Uterus (tissue), 4 donors: ENCODE data around the gene ANKRD11. TPM values are rescaled to one million over a fixed set of nuclear protein-coding genes. Genes with fewer than 3 reads are reported as not detected.

Experiments used
- DNase-seq, 2 donors: peaks; one replicate each; pipeline ENCODE4 v3.0.0-alpha.2; 2019 to 2020
- H3K27ac ChIP-seq, 2 donors: fragments of 200-600 bp; sonication (generic); 1 replicate in 1 of 2; 2 replicates in 1 of 2; pipeline ENCODE4 v1.5.1; 2016 to 2018
- H3K27me3 ChIP-seq, 2 donors: fragments of 200-600 bp; sonication (generic); one replicate each; pipeline ENCODE4 v1.5.1; 2018 to 2019; ENCODE audit warnings: control low read depth in 1 of 2
- H3K36me3 ChIP-seq, 2 donors: fragments of 200-600 bp; sonication (generic); one replicate each; pipeline ENCODE4 v1.5.1; 2019; ENCODE audit warnings: control low read depth in 1 of 2
- H3K4me1 ChIP-seq, 2 donors: fragments of 200-600 bp; sonication (generic); one replicate each; pipeline ENCODE4 v1.5.1; 2018 to 2019; ENCODE audit warnings: control low read depth in 1 of 2
- H3K4me3 ChIP-seq, 2 donors: fragments of 200-600 bp; sonication (generic); 1 replicate in 1 of 2; 2 replicates in 1 of 2; pipeline ENCODE4 v1.5.1; 2018 to 2019; ENCODE audit warnings: mild to moderate bottlenecking in 1 of 2
- H3K9me3 ChIP-seq, 2 donors: fragments of 200-600 bp; sonication (generic); one replicate each; pipeline ENCODE4 v1.5.1; 2019; ENCODE audit warnings: control low read depth in 1 of 2
- CTCF ChIP-seq, 4 experiments: fragments of 200-600 bp in 2 of 4; fragments of 450-650 bp in 2 of 4; sonication (generic) in 2 of 4; IDR thresholded peaks; one replicate each; pipeline ENCODE4 v1.5.1; 2016 to 2019; ENCODE audit warnings: antibody characterized with exemption in 4 of 4, mild to moderate bottlenecking in 2 of 4, moderate library complexity in 1 of 4
- POLR2A ChIP-seq, 2 donors: fragments of 450-650 bp; IDR thresholded peaks; one replicate each; pipeline ENCODE4 v1.6.1; 2016; ENCODE audit warnings: antibody characterized with exemption in 2 of 2, mild to moderate bottlenecking in 1 of 2, moderate library complexity in 1 of 2
- intact Hi-C: fragments of 100-400 bp; cut with DNase I; formaldehyde crosslinking; loops from one replicate; pipeline ENCODE4 v1.15.1; 2023; ENCODE audit warnings: low total_unique reads
- total RNA-seq, 4 donors: library from RNA; depleted of rRNA in 3 of 4; stranded (reverse); fragments of >200 nt in 3 of 4; gene quantifications; one replicate each; pipeline versions ENCODE4 v1.1.0 to v1.2.4, GENCODE V29; 2014 to 2023
- donor health status: DM: yes; HTN: yes; CAD: no.

ANKRD11 gene
- total RNA-seq, 4 donors from 2014 or later: 20.5 to 182 (median 45.5) TPM

DNA sequence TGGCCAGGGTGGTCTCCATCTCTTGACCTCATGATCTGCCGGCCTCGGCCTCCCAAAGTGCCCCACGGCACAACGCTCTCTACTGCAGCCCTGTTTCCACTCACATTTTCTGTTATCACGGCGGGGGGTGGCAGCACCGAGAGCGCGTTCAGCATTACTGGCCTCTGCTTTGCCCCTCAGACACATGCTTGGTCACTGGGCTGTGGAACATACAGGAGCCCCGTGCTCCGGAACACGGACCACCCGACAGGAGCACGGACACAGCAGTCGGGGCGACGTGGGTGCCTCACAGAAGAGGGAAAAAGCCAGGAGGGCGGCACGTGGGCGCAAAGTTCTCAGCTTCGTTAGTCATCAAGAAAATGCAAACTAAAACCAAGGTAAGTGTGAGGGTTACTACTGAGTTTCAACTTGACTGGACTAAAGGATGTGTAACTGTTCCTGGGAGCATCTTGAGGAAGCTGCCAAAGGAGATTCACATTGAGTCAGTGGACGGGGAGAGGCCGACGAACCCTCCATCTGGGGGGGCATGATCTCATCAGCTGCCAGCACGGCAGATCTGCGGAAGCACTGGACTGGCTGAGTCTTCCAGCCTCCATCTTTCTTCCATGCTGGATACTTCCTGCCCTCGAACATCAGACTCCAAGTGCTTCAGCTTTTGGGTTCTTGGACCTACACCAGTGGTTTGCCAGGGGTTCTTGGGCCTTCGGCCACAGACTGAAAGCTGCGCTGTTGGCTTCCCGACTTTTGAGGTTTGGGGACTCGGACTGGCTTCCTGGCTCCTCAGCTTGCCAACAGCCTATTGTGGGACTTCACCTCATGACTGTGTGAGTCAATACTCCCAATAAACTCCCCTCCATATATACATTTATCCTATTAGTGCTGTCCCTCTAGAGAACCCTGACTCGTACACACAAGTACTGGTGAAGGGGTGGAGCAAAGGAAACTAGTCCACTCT, 166.0 kb downstream of the ANKRD11 start:
- no peak for DNase-seq
- intact Hi-C loops: loop anchor here (10.0 kb wide), 1 partner anchor 180 kb away; the partner anchor contains the start of gene SPG7
- Histone ChIP-seq H3K27me3 (no peaks in the 10 kb centered on the region), H3K9me3 (no peaks in the 10 kb centered on the region), H3K27ac (no peak overlapping the region), H3K4me1 (peaks cover 14 to 29% of the 10 kb centered on the region in 2 donors), H3K36me3 (no peaks in the 10 kb centered on the region), H3K4me3 (no peak overlapping the region)
- TF ChIP-seq POLR2A (IDR thresholded peaks at IDR 0.05) (no peak), CTCF (IDR thresholded peaks at IDR 0.05) (no peak)

DNA sequence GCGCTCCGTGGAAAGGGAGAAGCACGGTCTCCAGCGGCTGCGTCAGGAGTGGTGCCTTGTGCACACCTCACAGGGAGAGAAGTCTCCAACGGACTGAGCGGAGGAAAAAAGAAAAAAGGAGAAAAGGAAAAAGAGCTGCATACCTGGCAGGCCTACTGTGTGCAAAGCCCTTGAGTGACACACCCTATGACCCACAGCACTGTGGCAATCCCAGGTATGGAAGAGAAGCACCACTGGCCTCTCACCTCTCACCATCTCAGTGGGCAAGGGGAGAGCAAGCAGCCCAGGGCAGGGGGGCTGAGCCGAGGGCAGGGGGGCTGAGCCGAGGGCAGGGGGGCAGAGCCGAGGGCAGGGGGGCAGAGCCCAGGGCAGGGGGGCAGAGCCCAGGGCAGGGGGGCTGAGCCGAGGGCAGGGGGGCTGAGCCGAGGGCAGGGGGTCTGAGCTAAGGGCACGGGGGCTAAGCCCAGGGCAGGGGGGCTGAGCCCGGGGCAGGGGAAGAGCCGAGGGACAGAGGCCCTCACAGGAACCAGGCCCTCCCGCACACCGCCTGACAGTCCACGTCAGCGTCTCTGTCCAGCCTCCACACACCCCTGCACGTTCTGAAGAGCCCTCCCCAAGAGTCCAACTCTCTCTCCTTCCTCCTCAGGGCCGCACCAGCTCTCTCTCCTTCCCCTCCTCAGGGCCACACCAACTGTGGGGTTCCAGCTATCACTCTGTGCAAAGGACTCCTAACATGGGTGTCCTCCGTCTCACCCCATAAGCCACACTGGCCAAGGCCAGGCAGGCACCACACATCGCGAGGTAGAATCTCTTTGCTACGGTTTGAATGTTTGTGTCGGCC, 167.0 kb downstream of the ANKRD11 start:
- no peak overlapping the region for H3K27ac ChIP-seq
- DNase-seq: no peak
- no peaks in the 10 kb centered on the region for H3K36me3 ChIP-seq
- TF ChIP-seq CTCF (IDR thresholded peaks at IDR 0.05): no peak
- TF ChIP-seq POLR2A (IDR thresholded peaks at IDR 0.05): no peak
- H3K4me1 ChIP-seq: peaks cover 14 to 34% of the 10 kb centered on the region in 2 donors
- H3K9me3 ChIP-seq: no peaks in the 10 kb centered on the region
- no peaks in the 10 kb centered on the region for H3K27me3 ChIP-seq
- H3K4me3 ChIP-seq: no peak overlapping the region
- intact Hi-C loops: loop anchor here (10.0 kb wide), 1 partner anchor 181 kb away; the partner anchor contains the start of gene SPG7

DNA sequence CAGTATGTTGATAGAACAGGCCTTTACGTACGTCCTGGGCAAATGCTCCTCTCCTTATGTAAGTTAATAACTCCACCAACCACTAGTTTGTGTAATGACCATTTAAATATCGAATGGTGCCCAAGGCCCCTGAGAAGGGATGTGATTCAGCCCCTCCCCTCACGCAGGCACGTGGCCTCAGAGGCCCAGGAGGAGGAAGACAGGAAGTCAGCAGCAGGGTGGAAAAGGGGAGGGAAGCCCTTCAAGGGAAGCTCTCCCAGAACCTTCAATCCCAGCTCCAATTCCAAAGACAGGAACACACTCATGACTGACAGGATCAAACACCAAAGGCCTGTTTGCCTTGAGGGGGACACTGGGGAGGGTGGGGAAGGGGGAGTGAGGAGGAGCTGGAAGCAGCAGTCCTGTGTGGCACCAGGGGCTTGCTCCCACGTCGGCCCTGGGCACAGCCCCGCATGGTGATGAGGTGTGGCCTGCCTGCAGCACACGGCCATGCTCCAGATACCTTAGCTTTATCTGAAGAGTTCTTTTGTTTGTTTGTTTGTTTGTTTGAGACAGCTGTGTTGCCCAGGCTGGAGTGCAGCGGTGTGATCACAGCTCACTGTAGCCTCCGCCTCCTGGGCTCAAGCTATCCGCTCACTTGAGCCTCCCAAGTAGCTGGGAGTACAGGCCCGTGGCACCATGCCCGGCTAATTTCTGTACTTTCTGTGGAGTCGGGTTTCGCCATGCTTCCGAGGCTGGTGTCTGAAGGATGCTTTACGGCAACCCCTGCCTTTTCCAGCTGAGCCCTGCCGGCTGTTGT, 167.8 kb downstream of the ANKRD11 start:
- no peak for TF ChIP-seq CTCF (IDR thresholded peaks at IDR 0.05)
- no peak for TF ChIP-seq POLR2A (IDR thresholded peaks at IDR 0.05)
- Histone ChIP-seq H3K27me3 (no peaks in the 10 kb centered on the region), H3K9me3 (no peaks in the 10 kb centered on the region), H3K4me1 (peaks cover 14 to 34% of the 10 kb centered on the region in 2 donors), H3K4me3 (no peak overlapping the region), H3K36me3 (no peaks in the 10 kb centered on the region), H3K27ac (peak overlapping the region in 1 of 2 donors; percentile 22)
- intact Hi-C loops: loop anchor here (10.0 kb wide), 1 partner anchor 182 kb away; the partner anchor contains the start of gene SPG7
- DNase-seq: peak; percentile 62 to 79

- Histone ChIP-seq H3K36me3 (no peaks in the 10 kb centered on the region), H3K27ac (peak overlapping the region; percentile 13 to 15), H3K4me3 (peak overlapping the region in 1 of 2 donors; percentile 6), H3K9me3 (no peaks in the 10 kb centered on the region), H3K27me3 (no peaks in the 10 kb centered on the region), H3K4me1 (peaks cover 6 to 28% of the 10 kb centered on the region in 2 donors)
- no peak for DNase-seq
- intact Hi-C loops: loop anchor here (10.0 kb wide), 1 partner anchor 184 kb away; the partner anchor contains the start of gene SPG7
- no peak for TF ChIP-seq POLR2A (IDR thresholded peaks at IDR 0.05)
- TF ChIP-seq CTCF (IDR thresholded peaks at IDR 0.05): no peak
These were observed 169.4 kb downstream of the ANKRD11 start for GRCh38 chr16:89320782-89321501.
